Measurements from ENCODE around the gene GAB2. TPM values are rescaled to one million over a fixed set of nuclear protein-coding genes. Genes with fewer than 3 reads are reported as not detected.

GAB2 gene
- polyA plus RNA-seq, 2 of the 4 experiments (the other 2 are of a cell fraction) = 2.8 to 4.7 TPM

DNA sequence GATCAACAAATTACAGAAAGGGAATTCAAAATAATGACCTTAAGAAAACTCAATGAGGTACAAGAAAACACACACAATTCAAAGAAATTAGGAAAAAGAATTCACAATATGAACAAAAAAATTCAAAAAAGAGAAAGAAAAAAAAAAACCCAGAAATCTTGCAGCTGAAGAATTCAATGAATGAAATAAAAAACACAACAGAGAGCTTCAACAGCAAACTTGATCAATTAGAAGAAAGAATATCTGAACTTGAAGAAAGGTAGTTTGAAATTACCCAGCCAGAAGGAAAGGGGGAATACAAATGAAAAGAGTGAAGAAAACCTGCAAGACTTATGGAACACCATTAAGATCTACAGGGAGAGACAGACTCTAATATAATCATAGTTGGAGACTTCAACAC is 176.1 kb downstream of the GAB2 start (continued):
- TF ChIP-seq, protein P1, sequence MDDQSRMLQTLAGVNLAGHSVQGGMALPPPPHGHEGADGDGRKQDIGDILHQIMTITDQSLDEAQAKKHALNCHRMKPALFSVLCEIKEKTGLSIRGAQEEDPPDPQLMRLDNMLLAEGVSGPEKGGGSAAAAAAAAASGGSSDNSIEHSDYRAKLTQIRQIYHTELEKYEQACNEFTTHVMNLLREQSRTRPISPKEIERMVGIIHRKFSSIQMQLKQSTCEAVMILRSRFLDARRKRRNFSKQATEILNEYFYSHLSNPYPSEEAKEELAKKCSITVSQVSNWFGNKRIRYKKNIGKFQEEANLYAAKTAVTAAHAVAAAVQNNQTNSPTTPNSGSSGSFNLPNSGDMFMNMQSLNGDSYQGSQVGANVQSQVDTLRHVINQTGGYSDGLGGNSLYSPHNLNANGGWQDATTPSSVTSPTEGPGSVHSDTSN (IDR thresholded peaks at IDR 0.05) = no peak
- TF ChIP-seq POLR2AphosphoS2 (conservative IDR thresholded peaks at IDR 0.05; ENCODE audit: low read length) (no peak), GATA3 (IDR thresholded peaks at IDR 0.05; ENCODE audit: borderline replicate concordance) (no peak)
- TF ChIP-seq, protein P2, sequence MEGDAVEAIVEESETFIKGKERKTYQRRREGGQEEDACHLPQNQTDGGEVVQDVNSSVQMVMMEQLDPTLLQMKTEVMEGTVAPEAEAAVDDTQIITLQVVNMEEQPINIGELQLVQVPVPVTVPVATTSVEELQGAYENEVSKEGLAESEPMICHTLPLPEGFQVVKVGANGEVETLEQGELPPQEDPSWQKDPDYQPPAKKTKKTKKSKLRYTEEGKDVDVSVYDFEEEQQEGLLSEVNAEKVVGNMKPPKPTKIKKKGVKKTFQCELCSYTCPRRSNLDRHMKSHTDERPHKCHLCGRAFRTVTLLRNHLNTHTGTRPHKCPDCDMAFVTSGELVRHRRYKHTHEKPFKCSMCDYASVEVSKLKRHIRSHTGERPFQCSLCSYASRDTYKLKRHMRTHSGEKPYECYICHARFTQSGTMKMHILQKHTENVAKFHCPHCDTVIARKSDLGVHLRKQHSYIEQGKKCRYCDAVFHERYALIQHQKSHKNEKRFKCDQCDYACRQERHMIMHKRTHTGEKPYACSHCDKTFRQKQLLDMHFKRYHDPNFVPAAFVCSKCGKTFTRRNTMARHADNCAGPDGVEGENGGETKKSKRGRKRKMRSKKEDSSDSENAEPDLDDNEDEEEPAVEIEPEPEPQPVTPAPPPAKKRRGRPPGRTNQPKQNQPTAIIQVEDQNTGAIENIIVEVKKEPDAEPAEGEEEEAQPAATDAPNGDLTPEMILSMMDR (IDR thresholded peaks at IDR 0.05) = no peak

- TF ChIP-seq CBX8 (IDR thresholded peaks at IDR 0.05) (no peak), RAD21 (conservative IDR thresholded peaks at IDR 0.05 in 1 of 2, IDR thresholded peaks at IDR 0.05 in 1 of 2) (no peak), HEYL (CRISPR knock-in tag; IDR thresholded peaks at IDR 0.05) (no peak)
- Histone ChIP-seq H3K4me3 (no peak overlapping the region), H3K4me1 (no peaks in the 10 kb centered on the region), H3K9me3 (peaks cover 10% of the 10 kb centered on the region; the same call in 2 of the 3 replicates), H3K4me2 (no peak overlapping the region), H3K27ac (no peak overlapping the region)
- ChIA-PET CTCF (interaction anchor here (0.5 to 0.6 kb wide), 2 partner anchors 26 to 305 kb away, joined by 3 to 6 read pairs; no protein-coding TSS in a partner anchor), POLR2A (no interaction called here)
- no peak for ATAC-seq
- FAIRE-seq = no peak
- 100% methylated on average over 1 of the region's 1 CpG for WGBS (ENCODE audit: missing lambda C conversion rate)
- no peak for DNase-seq (ENCODE audit: low read depth in 1 of 2, low spot score in 1 of 2)
Observed at GRCh38 chr11:78239781-78240180, 177.8 kb downstream of the GAB2 start.

DNA sequence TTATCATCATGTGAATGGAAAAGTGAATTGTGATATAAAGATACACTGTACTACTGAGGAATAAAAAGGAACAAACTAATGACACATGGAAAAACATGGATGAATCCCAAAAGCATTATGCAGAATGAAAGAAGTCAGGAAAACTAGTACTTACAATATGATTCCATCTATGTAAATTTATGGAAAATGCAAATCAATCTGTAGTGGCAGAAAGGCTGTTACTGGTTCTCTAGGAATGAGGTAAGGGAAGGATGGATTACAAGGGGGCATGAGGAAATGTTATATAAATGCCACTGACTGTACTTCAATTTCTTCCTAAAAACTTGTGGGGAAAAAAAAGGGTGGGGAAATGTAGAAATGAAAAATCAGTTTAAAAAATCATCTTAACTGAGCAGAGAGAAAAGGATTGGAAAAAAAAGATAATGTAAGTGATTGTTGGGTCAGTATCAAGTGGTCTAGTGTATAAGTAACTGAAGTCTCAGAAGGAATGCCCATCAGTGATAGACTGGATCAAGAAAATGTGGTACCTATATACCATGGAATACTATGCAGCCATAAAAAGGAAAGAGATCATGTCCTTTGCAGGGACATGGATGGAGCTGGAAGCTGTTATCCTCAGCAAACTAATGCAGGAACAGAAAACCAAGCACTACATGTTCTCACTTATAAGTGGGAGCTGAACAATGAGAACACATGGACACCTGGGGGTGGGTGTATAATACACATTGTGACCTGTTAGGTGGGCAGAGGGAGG is 180.2 kb downstream of the GAB2 start:
- Histone ChIP-seq H3K4me2 (no peak overlapping the region), H3K4me1 (no peaks in the 10 kb centered on the region), H3K27ac (no peak overlapping the region), H3K4me3 (no peak overlapping the region), H3K9me3 (peaks cover 10% of the 10 kb centered on the region; the same call in 2 of the 3 replicates)
- FAIRE-seq (no peak), DNase-seq (ENCODE audit: low read depth in 1 of 2, low spot score in 1 of 2) (no peak), ATAC-seq (no peak)
- POLR2A ChIA-PET = no interaction called here
- TF ChIP-seq RCOR1 (IDR thresholded peaks at IDR 0.05; ENCODE audit: low read depth, low read length) (no peak), RNF2 (IDR thresholded peaks at IDR 0.05; ENCODE audit: borderline replicate concordance, low read depth) (no peak), HDAC2 (IDR thresholded peaks at IDR 0.05) (no peak), KDM5A (IDR thresholded peaks at IDR 0.05) (no peak), HOXA7 (CRISPR knock-in tag; IDR thresholded peaks at IDR 0.05) (no peak), NFE2L2 (conservative IDR thresholded peaks at IDR 0.05; ENCODE audit: low read length) (no peak), ZSCAN20 (CRISPR knock-in tag; IDR thresholded peaks at IDR 0.05) (no peak), CHD4 (IDR thresholded peaks at IDR 0.05; ENCODE audit: borderline replicate concordance) (no peak), MYC (IDR thresholded peaks at IDR 0.05; ENCODE audit: borderline replicate concordance, low read length) (no peak), EHF (CRISPR knock-in tag; IDR thresholded peaks at IDR 0.05) (no peak), NR3C1 (IDR thresholded peaks at IDR 0.05) (no peak), EP300 (IDR thresholded peaks at IDR 0.05) (no peak), USF2 (IDR thresholded peaks at IDR 0.05) (no peak), NPAS2 (CRISPR knock-in tag; IDR thresholded peaks at IDR 0.05; ENCODE audit: borderline replicate concordance) (no peak), EHMT2 (IDR thresholded peaks at IDR 0.05; ENCODE audit: low read depth) (no peak), HOXB13 (CRISPR knock-in tag; IDR thresholded peaks at IDR 0.05; ENCODE audit: low read depth) (no peak)
- TF ChIP-seq, protein P3, sequence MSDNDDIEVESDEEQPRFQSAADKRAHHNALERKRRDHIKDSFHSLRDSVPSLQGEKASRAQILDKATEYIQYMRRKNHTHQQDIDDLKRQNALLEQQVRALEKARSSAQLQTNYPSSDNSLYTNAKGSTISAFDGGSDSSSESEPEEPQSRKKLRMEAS (IDR thresholded peaks at IDR 0.05) = no peak
- TF ChIP-seq, protein P4, sequence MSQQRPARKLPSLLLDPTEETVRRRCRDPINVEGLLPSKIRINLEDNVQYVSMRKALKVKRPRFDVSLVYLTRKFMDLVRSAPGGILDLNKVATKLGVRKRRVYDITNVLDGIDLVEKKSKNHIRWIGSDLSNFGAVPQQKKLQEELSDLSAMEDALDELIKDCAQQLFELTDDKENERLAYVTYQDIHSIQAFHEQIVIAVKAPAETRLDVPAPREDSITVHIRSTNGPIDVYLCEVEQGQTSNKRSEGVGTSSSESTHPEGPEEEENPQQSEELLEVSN (IDR thresholded peaks at IDR 0.05; ENCODE audit: borderline replicate concordance, low read depth) = no peak
- TF ChIP-seq, protein P5, sequence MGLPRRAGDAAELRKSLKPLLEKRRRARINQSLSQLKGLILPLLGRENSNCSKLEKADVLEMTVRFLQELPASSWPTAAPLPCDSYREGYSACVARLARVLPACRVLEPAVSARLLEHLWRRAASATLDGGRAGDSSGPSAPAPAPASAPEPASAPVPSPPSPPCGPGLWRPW (IDR thresholded peaks at IDR 0.05) = no peak
- CTCF ChIA-PET = interaction anchor here (1.8 kb wide), 1 partner anchor 9 kb away, joined by 5 read pairs; no protein-coding TSS in a partner anchor
